Activated naive CD8-positive, alpha-beta T cell treated with anti-CD3 and anti-CD28 coated beads, Interleukin-2, amount 10 ng/mL, durations not matched to agents 7 days and 5 days (primary cell): ENCODE data around the gene STT3A. TPM values are rescaled to one million over a fixed set of nuclear protein-coding genes. Genes with fewer than 3 reads are reported as not detected.

ENCODE experiments used
- ATAC-seq: fragments of 150-1000 bp; cut with Tn5 transposase; one replicate; pipeline ENCODE4 v1.10.0; 2021; ENCODE audit warnings: low read depth, moderate library complexity
- POLR2A ChIA-PET: fragments of 350-600 bp; sonication (Branson Sonifier 250); formaldehyde crosslinking; loops from one replicate; lab custom pipeline; 2021; ENCODE audit warnings: antibody characterized with exemption; lab: Charles Lee
- DNase-seq: peaks from one replicate; pipeline ENCODE4 v3.0.0; 2021
- H3K27ac Mint-ChIP-seq: one replicate; pipeline ENCODE4 v1.8.0; 2022; ENCODE audit warnings: mild to moderate bottlenecking, mixed read lengths
- H3K27me3 Mint-ChIP-seq: one replicate; pipeline ENCODE4 v1.8.0; 2022; ENCODE audit warnings: mild to moderate bottlenecking, moderate library complexity, mixed read lengths
- H3K36me3 Mint-ChIP-seq: one replicate; pipeline ENCODE4 v1.8.0; 2021; ENCODE audit warnings: mild to moderate bottlenecking, mixed read lengths
- H3K4me1 Mint-ChIP-seq: one replicate; pipeline ENCODE4 v1.8.0; 2021; ENCODE audit warnings: mixed read lengths
- H3K4me3 Mint-ChIP-seq: one replicate; pipeline ENCODE4 v1.8.0; 2022; ENCODE audit warnings: mild to moderate bottlenecking, moderate library complexity, mixed read lengths
- H3K9me3 Mint-ChIP-seq: one replicate; pipeline ENCODE4 v1.8.0; 2021; ENCODE audit warnings: mixed read lengths
- total RNA-seq, 2 experiments: library from RNA; stranded (reverse); gene quantifications; one replicate each; pipeline ENCODE4 v1.2.3, GENCODE V29; 2021

STT3A gene
- total RNA-seq, 2 experiments from 2014 or later: 86.1 to 86.7 TPM

GRCh38 chr11:125637840-125638239 is 45.2 kb downstream of the STT3A start:
- Mint-ChIP-seq H3K9me3 (no peaks in the 10 kb centered on the region), H3K36me3 (peaks cover 51% of the 10 kb centered on the region), H3K4me3 (no peak overlapping the region), H3K4me1 (peaks cover 12% of the 10 kb centered on the region), H3K27ac (no peak overlapping the region), H3K27me3 (no peaks in the 10 kb centered on the region)
- no peak for ATAC-seq
- POLR2A ChIA-PET: interaction anchor here (1.4 kb wide), 1 partner anchor 13 kb away, joined by 3 read pairs; the partner anchor contains the start of gene CHEK1
- DNase-seq: no peak

- no peaks in the 10 kb centered on the region for H3K27me3 Mint-ChIP-seq
- POLR2A ChIA-PET: no interaction called here
- peaks cover 51% of the 10 kb centered on the region for H3K36me3 Mint-ChIP-seq
- no peaks in the 10 kb centered on the region for H3K9me3 Mint-ChIP-seq
- no peak overlapping the region for H3K27ac Mint-ChIP-seq
- no peak overlapping the region for H3K4me3 Mint-ChIP-seq
- DNase-seq (no peak), ATAC-seq (no peak)
- peaks cover 10% of the 10 kb centered on the region for H3K4me1 Mint-ChIP-seq
Observed at GRCh38 chr11:125638315-125638714, 45.7 kb downstream of the STT3A start.

- H3K27me3 Mint-ChIP-seq: no peaks in the 10 kb centered on the region
- peaks cover 15% of the 10 kb centered on the region for H3K4me1 Mint-ChIP-seq
- no peak overlapping the region for H3K27ac Mint-ChIP-seq
- H3K4me3 Mint-ChIP-seq: no peak overlapping the region
- POLR2A ChIA-PET: no interaction called here
- H3K36me3 Mint-ChIP-seq: peaks cover 55% of the 10 kb centered on the region
- ATAC-seq (no peak), DNase-seq (no peak)
- H3K9me3 Mint-ChIP-seq: no peaks in the 10 kb centered on the region
Observed at GRCh38 chr11:125645871-125646270, 53.2 kb downstream of the STT3A start.

- peak overlapping the region; percentile 19 for H3K27ac Mint-ChIP-seq
- POLR2A ChIA-PET: interaction anchor here (1.4 kb wide), 1 partner anchor 24 kb away, joined by 3 read pairs; no protein-coding TSS in a partner anchor
- peaks cover 12% of the 10 kb centered on the region for H3K4me1 Mint-ChIP-seq
- no peaks in the 10 kb centered on the region for H3K27me3 Mint-ChIP-seq
- H3K9me3 Mint-ChIP-seq: no peaks in the 10 kb centered on the region
- DNase-seq (no peak), ATAC-seq (peak; percentile 58)
- H3K4me3 Mint-ChIP-seq: peak overlapping the region; percentile 12
- peaks cover 45% of the 10 kb centered on the region for H3K36me3 Mint-ChIP-seq
Observed at GRCh38 chr11:125649465-125650166, 57.0 kb downstream of the STT3A start.

- Mint-ChIP-seq H3K9me3 (peaks cover 6% of the 10 kb centered on the region), H3K4me1 (peaks cover 9% of the 10 kb centered on the region), H3K27ac (no peak overlapping the region), H3K36me3 (peaks cover 60% of the 10 kb centered on the region), H3K4me3 (no peak overlapping the region), H3K27me3 (no peaks in the 10 kb centered on the region)
- POLR2A ChIA-PET: no interaction called here
- no peak for ATAC-seq
- no peak for DNase-seq
Observed at GRCh38 chr11:125662689-125663088, 70.0 kb downstream of the STT3A start.

- Mint-ChIP-seq H3K36me3 (peaks cover 60% of the 10 kb centered on the region), H3K4me1 (peaks cover 9% of the 10 kb centered on the region), H3K27me3 (no peaks in the 10 kb centered on the region), H3K4me3 (no peak overlapping the region), H3K9me3 (peaks cover 6% of the 10 kb centered on the region), H3K27ac (no peak overlapping the region)
- no peak for DNase-seq
- no peak for ATAC-seq
- POLR2A ChIA-PET: no interaction called here
Observed at GRCh38 chr11:125663910-125664309, 71.3 kb downstream of the STT3A start.

GRCh38 chr11:125667151-125667550 is 74.5 kb downstream of the STT3A start:
- no peak overlapping the region for H3K27ac Mint-ChIP-seq
- peaks cover 62% of the 10 kb centered on the region for H3K36me3 Mint-ChIP-seq
- ATAC-seq (no peak), DNase-seq (no peak)
- peaks cover 6% of the 10 kb centered on the region for H3K9me3 Mint-ChIP-seq
- H3K4me1 Mint-ChIP-seq: peaks cover 6% of the 10 kb centered on the region
- H3K27me3 Mint-ChIP-seq: no peaks in the 10 kb centered on the region
- H3K4me3 Mint-ChIP-seq: no peak overlapping the region
- POLR2A ChIA-PET: no interaction called here

GRCh38 chr11:125670172-125670571 is 77.5 kb downstream of the STT3A start:
- Mint-ChIP-seq H3K4me1 (no peaks in the 10 kb centered on the region), H3K9me3 (peaks cover 4% of the 10 kb centered on the region), H3K27me3 (no peaks in the 10 kb centered on the region), H3K36me3 (peaks cover 38% of the 10 kb centered on the region), H3K4me3 (no peak overlapping the region), H3K27ac (no peak overlapping the region)
- POLR2A ChIA-PET: no interaction called here
- no peak for DNase-seq
- no peak for ATAC-seq

GRCh38 chr11:125671561-125671960 is 78.9 kb downstream of the STT3A start:
- Mint-ChIP-seq H3K9me3 (peaks cover 3% of the 10 kb centered on the region), H3K27me3 (no peaks in the 10 kb centered on the region), H3K36me3 (peaks cover 31% of the 10 kb centered on the region), H3K4me3 (no peak overlapping the region), H3K4me1 (no peaks in the 10 kb centered on the region), H3K27ac (no peak overlapping the region)
- ATAC-seq (no peak), DNase-seq (no peak)
- POLR2A ChIA-PET: no interaction called here

Other genes with a start within 250 kb of the STT3A start
- gene FEZ1, start 96.6 kb upstream of the STT3A start, total RNA-seq: 1 to 10 TPM in 1 of 2 experiments, under 1 TPM in 1; 0.64 to 1.3 TPM
- gene EI24, start 23.4 kb upstream of the STT3A start, total RNA-seq: 10 to 100 TPM; 39.0 to 39.2 TPM
- 10 to 100 TPM; 61.5 to 66.9 TPM for gene CHEK1, start 32.3 kb downstream of the STT3A start, total RNA-seq
- not detected for gene ACRV1, start 88.0 kb downstream of the STT3A start, total RNA-seq
- gene PATE1, start 153.4 kb downstream of the STT3A start, total RNA-seq: not detected
- not detected for gene PATE2, start 186.0 kb downstream of the STT3A start, total RNA-seq
- gene PATE3, start 195.3 kb downstream of the STT3A start, total RNA-seq: not detected
- gene PATE4, start 240.5 kb downstream of the STT3A start, total RNA-seq: not detected